Nephron (organoid): ENCODE measurements around the gene ISCA2.

Experiments
- H3K27ac Mint-ChIP-seq, 3 experiments: 2 replicates each; pipeline ENCODE4 v1.8.0; 2020; ENCODE audit warnings: mixed read lengths in 3 of 3, mild to moderate bottlenecking in 2 of 3, moderate library complexity in 1 of 3
- H3K27me3 Mint-ChIP-seq: 2 replicates; pipeline ENCODE4 v1.8.0; 2021; ENCODE audit warnings: low read depth, mild to moderate bottlenecking, moderate library complexity, mixed read lengths
- H3K36me3 Mint-ChIP-seq: 2 replicates; pipeline ENCODE4 v1.8.0; 2020; ENCODE audit warnings: low read depth, mixed read lengths
- H3K4me1 Mint-ChIP-seq: 2 replicates; pipeline ENCODE4 v1.8.0; 2020; ENCODE audit warnings: mixed read lengths
- H3K4me3 Mint-ChIP-seq, 3 experiments: 2 replicates each; pipeline ENCODE4 v1.8.0; 2020; ENCODE audit warnings: mild to moderate bottlenecking in 3 of 3, mixed read lengths in 3 of 3, moderate library complexity in 2 of 3
- H3K9me3 Mint-ChIP-seq: 2 replicates; pipeline ENCODE4 v1.8.0; 2020; ENCODE audit warnings: mixed read lengths
- TF ChIP-seq, protein P1 (sequence below), 3 experiments: fragments of 200-600 bp; sonication (generic); IDR thresholded peaks; one replicate each; pipeline ENCODE4 v1.5.0; 2021; ENCODE audit warnings: antibody characterized with exemption in 3 of 3; ENCODE audit not compliant: unreplicated experiment in 3 of 3

Gene ISCA2

DNA sequence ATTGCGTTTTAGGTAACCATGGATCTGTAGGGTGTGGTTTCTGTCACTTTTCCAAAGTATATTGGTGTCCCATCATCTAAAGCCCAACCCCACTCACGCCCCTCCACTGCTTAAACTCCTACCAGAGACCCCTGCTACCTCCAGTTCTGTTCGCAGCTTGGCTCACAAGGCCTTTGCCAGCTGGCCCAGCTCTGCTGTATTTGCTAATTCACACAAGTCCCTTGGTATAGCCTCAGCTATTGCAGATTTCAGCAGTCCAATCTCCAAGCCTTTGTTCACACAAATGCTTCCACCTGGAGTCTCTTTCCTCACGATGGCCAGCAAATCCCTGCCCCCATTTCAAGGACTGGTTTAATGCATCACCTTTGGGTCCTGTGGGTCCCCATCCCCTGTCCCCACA is 24.2 kb downstream of the ISCA2 start:
- TF ChIP-seq, protein P1, sequence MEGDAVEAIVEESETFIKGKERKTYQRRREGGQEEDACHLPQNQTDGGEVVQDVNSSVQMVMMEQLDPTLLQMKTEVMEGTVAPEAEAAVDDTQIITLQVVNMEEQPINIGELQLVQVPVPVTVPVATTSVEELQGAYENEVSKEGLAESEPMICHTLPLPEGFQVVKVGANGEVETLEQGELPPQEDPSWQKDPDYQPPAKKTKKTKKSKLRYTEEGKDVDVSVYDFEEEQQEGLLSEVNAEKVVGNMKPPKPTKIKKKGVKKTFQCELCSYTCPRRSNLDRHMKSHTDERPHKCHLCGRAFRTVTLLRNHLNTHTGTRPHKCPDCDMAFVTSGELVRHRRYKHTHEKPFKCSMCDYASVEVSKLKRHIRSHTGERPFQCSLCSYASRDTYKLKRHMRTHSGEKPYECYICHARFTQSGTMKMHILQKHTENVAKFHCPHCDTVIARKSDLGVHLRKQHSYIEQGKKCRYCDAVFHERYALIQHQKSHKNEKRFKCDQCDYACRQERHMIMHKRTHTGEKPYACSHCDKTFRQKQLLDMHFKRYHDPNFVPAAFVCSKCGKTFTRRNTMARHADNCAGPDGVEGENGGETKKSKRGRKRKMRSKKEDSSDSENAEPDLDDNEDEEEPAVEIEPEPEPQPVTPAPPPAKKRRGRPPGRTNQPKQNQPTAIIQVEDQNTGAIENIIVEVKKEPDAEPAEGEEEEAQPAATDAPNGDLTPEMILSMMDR (IDR thresholded peaks at IDR 0.05; ENCODE audit: unreplicated experiment in 3 of 3), result no peak
- H3K9me3 Mint-ChIP-seq, result no peaks in the 10 kb centered on the region
- H3K27ac Mint-ChIP-seq, result no peak overlapping the region
- H3K4me3 Mint-ChIP-seq, result no peak overlapping the region
- no peaks in the 10 kb centered on the region for H3K4me1 Mint-ChIP-seq
- H3K36me3 Mint-ChIP-seq, result no peaks in the 10 kb centered on the region
- H3K27me3 Mint-ChIP-seq, result no peaks in the 10 kb centered on the region

DNA sequence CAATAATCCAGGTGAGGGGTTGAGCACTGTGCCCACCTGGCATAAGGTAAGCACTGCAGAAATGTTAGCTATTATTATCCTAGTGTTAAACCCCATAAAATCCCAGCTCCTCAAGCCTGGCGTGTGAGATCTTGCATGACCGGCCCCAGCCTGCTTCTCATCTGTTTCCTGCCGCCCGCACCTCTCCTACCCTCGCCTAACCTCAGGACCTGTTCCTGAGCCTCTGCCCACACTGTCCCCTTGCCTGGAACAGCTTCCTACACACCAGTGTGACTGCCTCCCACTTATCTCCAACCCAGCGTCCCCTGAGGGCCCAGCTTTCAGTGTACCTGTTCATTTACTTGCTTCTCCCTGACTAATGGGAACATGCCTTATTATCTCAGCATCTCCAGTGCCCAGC is 24.7 kb downstream of the ISCA2 start:
- TF ChIP-seq, protein P1 (IDR thresholded peaks at IDR 0.05; ENCODE audit: unreplicated experiment in 3 of 3), result no peak
- H3K4me3 Mint-ChIP-seq, result no peak overlapping the region

DNA sequence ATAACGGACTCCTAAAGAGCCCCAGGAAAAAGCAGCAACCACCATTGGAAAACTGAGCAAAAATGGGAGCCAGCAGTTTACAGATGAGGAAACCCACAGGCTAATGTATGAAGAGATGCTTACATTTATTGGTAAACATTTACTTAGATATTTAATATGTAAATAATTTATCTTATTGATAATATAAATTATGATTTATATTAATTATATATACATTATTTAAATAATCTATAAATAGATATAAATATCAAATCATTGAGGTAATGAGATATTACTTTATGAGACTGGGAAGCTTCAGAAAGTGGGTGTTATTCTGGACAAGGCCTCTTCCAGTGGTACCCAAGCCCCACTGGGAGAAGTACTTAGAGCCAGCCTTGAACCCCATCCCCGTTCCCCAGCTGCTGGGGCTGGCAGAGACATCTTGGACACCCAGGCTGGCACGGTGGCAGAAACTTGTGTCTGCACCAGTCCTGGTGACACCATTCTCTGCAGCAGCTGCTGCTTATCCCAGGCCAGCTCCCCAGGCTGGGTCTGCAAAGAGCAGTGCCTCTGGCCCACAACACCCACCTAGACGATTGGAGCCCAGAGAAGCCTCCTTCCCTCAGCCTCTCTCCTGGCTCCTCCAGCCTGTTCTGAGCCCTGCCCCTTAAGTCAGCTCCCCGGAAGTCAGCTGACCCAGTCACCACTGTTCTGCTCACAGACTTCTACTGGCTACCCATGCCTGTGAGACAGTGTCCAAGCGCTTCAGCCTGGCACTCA is 25.9 kb downstream of the ISCA2 start:
- H3K9me3 Mint-ChIP-seq, result no peaks in the 10 kb centered on the region
- H3K27me3 Mint-ChIP-seq, result no peaks in the 10 kb centered on the region
- no peak overlapping the region for H3K4me3 Mint-ChIP-seq
- no peaks in the 10 kb centered on the region for H3K36me3 Mint-ChIP-seq
- TF ChIP-seq, protein P1 (IDR thresholded peaks at IDR 0.05; ENCODE audit: unreplicated experiment in 3 of 3), result no peak
- H3K4me1 Mint-ChIP-seq, result no peaks in the 10 kb centered on the region
- H3K27ac Mint-ChIP-seq, result no peak overlapping the region

More for the DNA sequence above, 24.7 kb downstream of the ISCA2 start:
- no peaks in the 10 kb centered on the region for H3K4me1 Mint-ChIP-seq
- no peaks in the 10 kb centered on the region for H3K9me3 Mint-ChIP-seq
- no peaks in the 10 kb centered on the region for H3K27me3 Mint-ChIP-seq
- no peak overlapping the region for H3K27ac Mint-ChIP-seq
- no peaks in the 10 kb centered on the region for H3K36me3 Mint-ChIP-seq

DNA sequence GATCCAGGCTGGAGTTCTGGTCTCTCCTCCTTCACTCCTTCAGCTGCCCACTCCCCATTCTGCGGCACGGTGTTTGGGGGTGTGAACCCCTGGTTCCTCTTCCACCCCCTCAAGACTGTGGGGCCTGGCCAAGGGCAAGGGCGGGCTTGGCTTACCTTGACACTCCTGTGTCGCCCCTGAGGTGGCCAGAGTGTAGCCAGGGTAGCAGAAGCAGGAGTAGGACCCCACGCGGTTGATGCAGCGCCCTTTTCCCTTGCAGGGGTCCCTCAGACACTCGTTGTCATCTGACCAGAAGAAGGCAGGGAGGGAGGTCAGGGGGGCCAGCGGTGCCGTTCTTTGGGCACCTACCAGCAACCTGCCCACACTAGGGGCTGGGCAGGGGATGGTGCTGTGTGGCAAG is 28.2 kb downstream of the ISCA2 start:
- no peak overlapping the region for H3K4me3 Mint-ChIP-seq
- H3K4me1 Mint-ChIP-seq, result peaks cover 17% of the 10 kb centered on the region
- TF ChIP-seq, protein P1 (IDR thresholded peaks at IDR 0.05; ENCODE audit: unreplicated experiment in 3 of 3), result no peak
- H3K27ac Mint-ChIP-seq, result no peak overlapping the region
- H3K27me3 Mint-ChIP-seq, result no peaks in the 10 kb centered on the region
- H3K36me3 Mint-ChIP-seq, result no peaks in the 10 kb centered on the region
- H3K9me3 Mint-ChIP-seq, result no peaks in the 10 kb centered on the region

DNA sequence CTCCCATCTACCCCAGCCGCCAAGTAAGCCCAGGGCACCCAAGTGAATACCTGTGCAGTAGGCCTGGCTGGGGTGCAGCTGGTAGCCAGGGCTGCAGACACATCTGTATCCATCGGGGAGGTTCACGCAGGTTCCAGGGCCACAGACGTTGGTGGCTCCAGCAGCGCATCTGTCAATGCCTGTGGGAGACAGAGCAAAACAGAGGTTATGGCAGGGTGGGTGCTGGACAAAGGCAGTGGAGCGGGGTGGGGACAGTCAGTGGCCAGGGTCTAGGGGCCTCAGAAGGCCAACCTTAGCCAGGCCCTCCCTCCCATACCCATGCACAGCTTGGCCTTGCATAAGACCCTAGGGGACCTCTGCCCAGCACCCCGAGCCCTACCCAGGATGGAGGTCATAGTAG is 29.2 kb downstream of the ISCA2 start:
- Mint-ChIP-seq H3K4me1 (peaks cover 17% of the 10 kb centered on the region), H3K9me3 (no peaks in the 10 kb centered on the region), H3K36me3 (no peaks in the 10 kb centered on the region), H3K4me3 (no peak overlapping the region), H3K27ac (no peak overlapping the region), H3K27me3 (no peaks in the 10 kb centered on the region)
- TF ChIP-seq, protein P1 (IDR thresholded peaks at IDR 0.05; ENCODE audit: unreplicated experiment in 3 of 3), result no peak
